Activated CD4-positive, alpha-beta T cell treated with anti-CD3 and anti-CD28 coated beads, Interleukin-2, amount 50 U/mL, for 4 hours (primary cell): Measurements from ENCODE around the gene SCAMP1.

Source experiments
- DNase-seq, 2 experiments: peaks; one replicate each; pipeline ENCODE4 v3.0.0-alpha.2; 2020

The SCAMP1 gene

DNA sequence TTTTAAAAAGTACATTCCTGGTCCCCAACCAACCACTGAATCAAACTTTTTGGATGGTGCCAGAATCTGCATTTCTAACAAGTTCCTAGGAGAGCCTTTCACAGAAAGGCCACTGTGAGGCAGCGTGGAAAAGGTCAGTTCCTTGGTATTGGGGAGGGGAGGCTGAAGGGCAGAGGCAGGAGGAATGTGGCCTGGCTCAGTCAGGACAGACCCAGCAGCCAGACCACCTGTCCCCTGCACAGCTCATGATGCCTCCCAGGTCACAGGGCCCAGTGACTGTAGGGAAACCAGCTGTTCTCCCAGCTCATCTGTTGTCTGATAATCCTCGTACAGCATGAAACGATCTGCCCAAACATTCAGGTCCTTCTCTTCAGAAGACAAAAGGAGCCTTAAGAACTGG, 155.3 kb downstream of the SCAMP1 start:
- DNase-seq, result no peak

DNA sequence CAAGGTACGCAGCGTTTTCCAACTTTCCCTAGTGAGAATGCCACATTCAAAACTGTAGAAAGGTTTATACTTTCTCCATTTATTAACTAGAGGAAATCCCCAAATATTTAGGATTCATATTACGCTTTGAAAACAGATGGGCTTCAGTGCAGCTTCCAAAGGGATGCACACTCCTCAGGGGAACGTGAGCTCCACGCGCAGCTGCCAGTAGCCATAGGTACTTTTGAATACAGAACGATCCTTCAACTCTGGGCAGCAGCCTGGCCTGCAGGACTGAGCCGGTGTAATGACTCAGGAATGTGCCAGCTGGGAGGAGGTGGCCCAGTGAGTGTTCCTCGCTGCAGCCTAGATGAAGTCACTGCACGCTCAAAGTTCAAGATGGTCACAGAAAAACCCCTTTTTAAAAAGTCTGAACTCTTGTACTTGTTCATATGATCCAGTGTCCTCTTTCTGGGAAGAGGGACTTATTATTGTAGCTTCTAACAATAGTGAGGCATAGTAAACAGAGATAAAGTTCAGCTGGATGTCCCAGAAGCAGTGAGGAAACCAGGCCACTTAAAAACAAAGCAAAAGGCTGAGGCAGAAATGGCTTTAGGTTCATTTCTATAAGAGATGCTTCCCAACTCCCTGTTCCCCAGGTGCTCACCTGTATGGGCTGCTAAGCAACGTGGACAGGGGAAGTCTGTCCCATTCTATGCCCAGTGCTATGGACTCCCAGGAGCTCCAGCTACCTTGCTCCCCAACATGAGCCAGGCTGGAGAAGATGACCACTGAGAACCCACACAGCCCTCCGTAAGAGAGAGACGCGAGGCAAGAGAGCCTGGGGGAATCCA, 158.2 kb downstream of the SCAMP1 start:
- DNase-seq, result no peak

DNA sequence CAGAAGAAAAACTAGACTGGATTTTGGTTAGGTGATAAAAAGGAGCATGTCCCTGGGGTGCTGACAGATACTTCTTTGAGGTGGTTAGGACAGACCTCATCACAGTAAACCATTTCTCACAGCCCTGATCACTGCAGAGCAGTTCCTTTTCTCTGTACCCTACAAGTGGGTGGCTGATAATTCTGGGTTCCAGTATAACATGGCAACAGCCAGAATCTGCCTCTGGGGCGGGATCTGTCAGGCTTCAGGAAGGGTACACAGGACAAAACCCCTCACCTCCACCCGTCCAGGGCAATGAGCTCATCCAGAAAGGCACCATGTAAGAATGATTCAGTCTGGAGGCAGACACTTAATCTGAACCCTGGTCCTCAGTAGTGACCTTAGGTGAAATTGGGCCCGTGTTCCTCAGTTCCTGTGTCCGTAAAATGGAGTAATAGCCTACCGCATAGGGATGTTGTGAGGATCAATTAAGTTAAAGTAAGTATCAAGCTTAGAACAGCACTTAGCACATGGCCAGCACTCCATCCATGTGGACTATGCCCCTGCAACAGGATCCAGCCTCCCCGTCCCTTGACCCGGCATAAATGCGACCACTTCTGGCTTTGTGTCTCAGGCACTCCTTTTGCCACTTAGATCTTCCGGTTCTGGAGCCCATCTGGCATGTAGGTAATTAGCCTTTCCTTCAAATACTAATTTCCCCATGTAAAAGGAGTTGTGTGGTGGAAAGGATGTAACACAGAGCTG, 159.0 kb downstream of the SCAMP1 start:
- no peak for DNase-seq

DNA sequence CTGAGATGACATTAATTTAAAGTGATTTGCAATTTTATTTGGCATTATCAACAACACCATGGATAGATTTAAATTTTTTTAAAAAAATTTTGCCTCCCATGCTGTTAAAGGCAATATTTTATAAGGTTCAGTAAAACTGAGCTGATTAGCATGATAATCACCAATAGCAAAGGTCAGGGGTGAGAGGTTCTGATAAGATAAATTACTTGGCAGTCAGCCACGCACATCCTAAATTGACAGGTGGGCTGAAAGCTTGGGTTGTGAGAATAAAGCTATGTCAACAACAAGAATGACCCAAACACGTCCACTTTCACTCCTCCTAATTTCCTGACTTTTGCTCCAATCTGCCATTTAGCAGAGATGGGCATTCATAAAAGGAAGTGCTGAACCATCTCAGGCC, 161.0 kb downstream of the SCAMP1 start:
- DNase-seq, result no peak

DNA sequence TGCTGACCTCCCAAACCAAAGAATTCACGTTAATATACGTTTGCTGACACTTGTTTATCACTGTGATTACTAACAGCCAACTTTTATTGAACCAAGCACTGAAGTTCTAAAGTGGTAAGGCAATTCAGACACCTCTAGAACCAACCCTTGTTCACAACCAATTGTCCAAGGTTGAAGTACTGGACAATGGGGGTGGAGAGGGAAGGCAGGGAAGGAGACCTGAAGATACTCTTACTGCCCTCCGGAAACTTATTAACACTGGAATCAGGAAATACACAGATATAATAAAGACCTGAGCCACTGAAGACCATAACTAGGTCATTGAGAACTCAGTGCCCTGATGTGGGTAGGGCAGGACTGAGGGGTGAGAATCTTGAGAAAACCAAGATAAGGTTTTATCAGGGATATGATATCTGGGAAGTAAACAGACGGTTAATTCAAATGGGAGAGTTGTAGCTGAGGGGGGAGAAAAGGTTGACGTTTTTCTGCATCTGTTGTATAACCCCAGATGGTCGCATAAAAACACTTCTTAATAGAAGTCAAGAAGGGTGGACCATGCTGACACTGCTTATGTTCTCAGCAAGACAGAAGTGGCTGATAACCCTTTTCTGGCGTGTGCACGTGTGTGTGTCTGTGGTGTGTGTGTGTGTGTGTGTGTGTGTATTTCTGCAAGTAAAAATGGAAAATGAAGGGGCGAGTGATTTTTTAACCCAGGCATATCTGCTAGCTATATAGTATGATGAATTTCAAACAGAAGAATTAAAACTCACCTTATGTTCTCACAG, 162.3 kb downstream of the SCAMP1 start:
- no peak for DNase-seq

DNA sequence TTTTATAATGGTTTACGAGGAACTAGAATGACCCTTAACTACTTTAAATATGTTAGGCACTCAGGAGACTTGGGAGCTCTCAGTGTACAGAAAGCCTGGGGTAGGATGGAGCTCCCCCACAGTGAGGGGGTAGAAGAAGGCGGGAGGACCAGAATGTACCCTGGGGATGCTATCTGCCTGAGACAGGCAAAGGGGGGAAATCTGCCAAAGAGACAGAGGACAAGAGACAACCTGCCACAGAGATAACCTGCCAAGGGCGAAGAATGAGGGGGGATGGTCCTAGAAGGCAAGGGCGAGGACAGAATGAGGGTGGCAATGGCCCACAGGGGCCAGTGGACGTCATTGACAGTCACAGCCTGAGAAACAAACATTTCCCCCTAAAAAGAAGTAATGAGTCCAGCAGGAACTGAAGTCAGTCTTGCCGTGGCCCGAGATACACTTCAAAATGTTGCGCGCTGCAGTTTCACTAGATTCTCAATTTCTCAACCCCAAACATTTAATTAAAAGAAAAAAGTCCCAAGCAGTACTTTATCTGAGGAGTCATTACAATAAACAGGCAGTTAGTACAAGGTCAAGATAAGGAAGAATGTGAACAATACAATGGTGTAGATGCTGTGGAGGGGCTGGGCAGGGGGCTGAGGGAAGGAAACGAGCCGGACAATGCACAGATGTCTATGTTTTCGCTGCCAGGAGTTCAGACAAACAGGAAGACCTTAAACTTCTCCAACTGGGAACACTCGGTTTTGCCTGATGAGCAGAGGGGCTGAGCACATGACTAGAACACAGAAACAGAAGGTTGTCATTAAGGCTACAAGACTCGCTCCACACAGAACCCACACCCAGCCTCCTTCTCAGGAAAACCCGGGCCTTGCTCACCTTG, 163.1 kb downstream of the SCAMP1 start:
- no peak for DNase-seq

DNA sequence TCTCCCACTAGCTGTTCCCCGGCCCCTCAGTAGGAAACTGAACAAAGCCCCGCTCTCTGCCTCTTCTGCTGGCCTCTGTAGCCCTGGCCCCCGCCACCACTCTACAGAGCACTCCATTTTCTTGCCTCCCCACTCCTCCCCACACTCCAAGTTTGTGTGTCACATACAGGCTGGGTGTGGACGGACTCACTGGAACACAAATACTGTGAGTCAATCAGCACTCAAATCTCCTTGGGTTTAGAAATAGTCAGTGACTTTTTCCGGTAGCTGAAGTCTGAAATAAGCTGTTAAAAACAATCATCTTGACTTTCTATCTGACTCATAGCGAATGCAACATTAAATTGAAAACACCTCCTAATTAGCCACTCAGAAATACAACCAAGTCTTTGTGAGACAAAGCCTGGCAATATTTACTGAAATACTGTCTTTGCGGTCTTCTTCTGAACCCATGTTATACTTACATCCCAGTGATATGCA, 165.7 kb downstream of the SCAMP1 start:
- no peak for DNase-seq

DNA sequence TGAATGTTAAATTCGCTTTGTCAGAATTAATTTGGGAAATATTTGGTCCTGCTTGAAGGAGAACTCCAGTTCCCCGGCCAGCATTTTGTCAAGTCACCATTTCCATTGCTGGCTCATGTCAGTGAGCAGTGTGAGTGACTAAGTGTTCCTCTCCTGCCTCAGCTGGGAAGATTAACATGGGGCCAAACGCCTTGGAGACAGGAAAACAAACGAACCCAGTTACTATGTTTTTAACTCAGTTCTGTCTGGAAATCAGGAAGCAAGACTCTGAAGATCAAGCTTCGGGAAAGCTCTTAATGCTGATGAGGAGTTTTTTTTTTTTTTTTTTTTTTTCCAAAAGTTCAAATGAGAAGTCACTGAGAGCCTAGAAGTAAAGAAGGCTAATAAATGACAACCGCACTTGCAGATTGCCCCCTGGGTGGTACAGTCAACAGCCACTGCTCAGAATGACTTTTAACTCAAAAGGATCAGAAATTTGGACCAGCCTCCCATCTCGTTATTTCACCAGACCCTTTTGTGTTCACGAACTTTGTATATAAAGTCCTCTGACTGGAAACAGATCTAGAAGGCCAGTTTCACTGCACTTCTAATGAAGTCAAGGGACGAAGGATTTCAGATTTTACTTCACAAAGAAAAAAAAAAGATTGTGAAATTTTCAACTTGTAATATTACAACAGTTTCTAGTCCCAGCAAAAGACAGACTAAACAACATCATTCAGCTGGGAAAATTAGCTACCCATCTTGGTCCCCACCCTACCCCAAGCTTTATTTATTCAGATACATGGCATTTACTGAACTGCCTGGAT, 166.8 kb downstream of the SCAMP1 start:
- DNase-seq, result no peak

DNA sequence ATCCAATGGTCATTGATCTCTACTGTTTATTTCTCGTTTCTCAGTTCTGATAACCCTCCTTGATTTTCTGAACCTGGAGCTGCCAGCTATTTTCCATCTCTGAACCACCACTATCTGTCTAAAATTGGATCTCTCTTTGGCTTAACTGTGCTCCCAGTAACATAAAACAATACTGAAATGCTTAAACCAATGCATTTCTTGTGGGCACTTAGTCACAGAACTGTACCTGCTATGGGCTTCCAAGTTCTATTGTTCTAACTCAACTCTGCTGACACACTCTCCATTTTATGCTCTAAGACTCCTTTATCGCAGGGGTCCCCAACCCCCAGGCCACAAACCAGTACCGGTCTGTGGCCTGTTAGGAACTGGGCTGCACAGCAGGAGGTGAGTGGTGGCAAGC, 167.5 kb downstream of the SCAMP1 start:
- no peak for DNase-seq
